ENCODE results near the gene CGB8.

DNA sequence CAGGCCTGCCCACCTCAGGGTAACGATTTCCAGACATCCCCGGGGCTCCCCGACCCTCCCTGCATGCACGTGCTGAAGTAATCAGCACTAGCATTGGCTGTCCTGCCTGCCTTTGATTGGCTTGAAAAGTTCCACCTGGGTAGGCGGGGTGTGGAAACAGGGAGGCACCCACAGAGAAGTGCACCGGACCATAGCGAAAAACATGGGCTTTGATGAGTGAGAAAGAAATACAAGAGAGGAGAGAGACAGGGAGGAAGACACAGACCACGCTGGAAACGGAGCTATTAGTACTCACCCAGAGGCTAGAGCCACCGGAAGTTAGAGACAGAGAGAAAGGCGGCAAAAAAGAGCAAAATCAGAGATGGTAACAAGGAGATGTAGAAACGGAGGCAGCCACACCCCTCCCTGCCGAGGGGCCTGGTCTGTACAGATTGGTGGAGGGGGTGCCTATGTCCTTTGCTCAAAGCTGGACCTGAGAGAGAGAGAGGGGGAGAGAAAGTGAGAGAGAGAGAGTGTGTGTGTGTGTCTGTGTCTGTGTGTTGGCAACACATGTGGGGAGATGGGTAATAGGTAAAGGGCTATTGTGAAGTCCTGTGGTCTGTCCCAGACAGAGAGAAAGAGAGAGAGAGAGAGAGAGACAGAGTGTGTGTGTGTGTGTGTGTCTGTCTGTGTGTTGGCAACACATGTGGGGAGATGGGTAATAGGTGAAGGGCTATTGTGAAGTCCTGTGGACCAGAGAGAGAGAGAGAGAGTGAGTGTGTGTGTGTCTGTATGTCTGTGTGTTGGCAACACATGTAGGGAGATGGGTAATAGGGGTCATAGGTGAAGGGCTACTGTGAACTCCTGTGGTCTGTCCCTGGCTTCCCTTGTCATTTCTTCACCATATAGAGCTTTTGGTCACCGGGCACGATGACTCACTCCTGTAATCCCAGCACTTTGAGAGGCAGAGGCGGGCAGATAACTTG lies 27.7 kb downstream of the CGB8 start:
- TF ChIP-seq, protein P1, sequence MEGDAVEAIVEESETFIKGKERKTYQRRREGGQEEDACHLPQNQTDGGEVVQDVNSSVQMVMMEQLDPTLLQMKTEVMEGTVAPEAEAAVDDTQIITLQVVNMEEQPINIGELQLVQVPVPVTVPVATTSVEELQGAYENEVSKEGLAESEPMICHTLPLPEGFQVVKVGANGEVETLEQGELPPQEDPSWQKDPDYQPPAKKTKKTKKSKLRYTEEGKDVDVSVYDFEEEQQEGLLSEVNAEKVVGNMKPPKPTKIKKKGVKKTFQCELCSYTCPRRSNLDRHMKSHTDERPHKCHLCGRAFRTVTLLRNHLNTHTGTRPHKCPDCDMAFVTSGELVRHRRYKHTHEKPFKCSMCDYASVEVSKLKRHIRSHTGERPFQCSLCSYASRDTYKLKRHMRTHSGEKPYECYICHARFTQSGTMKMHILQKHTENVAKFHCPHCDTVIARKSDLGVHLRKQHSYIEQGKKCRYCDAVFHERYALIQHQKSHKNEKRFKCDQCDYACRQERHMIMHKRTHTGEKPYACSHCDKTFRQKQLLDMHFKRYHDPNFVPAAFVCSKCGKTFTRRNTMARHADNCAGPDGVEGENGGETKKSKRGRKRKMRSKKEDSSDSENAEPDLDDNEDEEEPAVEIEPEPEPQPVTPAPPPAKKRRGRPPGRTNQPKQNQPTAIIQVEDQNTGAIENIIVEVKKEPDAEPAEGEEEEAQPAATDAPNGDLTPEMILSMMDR (IDR thresholded peaks at IDR 0.05), result no peak
- TF ChIP-seq TCF7L2 (IDR thresholded peaks at IDR 0.05; ENCODE audit: low read depth, low read length) (no peak), POLR2AphosphoS5 (IDR thresholded peaks at IDR 0.05; ENCODE audit: low read depth, low read length) (no peak), SIN3A (IDR thresholded peaks at IDR 0.05; ENCODE audit: borderline replicate concordance, insufficient read depth, low read depth, low read length) (no peak)
- TF ChIP-seq, protein P2, sequence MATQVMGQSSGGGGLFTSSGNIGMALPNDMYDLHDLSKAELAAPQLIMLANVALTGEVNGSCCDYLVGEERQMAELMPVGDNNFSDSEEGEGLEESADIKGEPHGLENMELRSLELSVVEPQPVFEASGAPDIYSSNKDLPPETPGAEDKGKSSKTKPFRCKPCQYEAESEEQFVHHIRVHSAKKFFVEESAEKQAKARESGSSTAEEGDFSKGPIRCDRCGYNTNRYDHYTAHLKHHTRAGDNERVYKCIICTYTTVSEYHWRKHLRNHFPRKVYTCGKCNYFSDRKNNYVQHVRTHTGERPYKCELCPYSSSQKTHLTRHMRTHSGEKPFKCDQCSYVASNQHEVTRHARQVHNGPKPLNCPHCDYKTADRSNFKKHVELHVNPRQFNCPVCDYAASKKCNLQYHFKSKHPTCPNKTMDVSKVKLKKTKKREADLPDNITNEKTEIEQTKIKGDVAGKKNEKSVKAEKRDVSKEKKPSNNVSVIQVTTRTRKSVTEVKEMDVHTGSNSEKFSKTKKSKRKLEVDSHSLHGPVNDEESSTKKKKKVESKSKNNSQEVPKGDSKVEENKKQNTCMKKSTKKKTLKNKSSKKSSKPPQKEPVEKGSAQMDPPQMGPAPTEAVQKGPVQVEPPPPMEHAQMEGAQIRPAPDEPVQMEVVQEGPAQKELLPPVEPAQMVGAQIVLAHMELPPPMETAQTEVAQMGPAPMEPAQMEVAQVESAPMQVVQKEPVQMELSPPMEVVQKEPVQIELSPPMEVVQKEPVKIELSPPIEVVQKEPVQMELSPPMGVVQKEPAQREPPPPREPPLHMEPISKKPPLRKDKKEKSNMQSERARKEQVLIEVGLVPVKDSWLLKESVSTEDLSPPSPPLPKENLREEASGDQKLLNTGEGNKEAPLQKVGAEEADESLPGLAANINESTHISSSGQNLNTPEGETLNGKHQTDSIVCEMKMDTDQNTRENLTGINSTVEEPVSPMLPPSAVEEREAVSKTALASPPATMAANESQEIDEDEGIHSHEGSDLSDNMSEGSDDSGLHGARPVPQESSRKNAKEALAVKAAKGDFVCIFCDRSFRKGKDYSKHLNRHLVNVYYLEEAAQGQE (IDR thresholded peaks at IDR 0.05; ENCODE audit: insufficient read depth in 1 of 2, low read depth in 2 of 2, low read length in 1 of 2), result no peak
